HPDE6-E6E7 (cell line): Measurements from ENCODE around the gene RBM20.

ENCODE experiments used
- DNase-seq: peaks from one replicate; pipeline ENCODE4 v3.0.0; 2011; ENCODE audit warnings: missing footprints; ENCODE audit errors: extremely low spot score

The RBM20 gene

DNA sequence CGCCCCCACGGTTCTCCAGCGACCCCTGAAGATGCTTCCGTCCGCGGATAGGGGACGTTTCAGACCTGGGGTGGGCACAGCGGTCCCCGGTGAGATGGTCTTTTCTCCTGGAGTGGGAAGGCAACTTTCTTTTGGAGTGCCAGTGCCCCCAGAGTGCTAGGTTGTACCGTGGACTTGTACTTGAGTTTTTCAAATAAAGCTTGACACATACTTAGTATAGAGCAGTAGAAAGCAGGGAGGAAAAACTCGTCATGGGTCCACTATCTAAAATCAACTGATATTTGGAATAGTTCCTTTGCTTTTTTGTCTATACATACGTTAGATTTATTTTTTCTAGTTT is 28.4 kb downstream of the RBM20 start:
- DNase-seq: no peak

DNA sequence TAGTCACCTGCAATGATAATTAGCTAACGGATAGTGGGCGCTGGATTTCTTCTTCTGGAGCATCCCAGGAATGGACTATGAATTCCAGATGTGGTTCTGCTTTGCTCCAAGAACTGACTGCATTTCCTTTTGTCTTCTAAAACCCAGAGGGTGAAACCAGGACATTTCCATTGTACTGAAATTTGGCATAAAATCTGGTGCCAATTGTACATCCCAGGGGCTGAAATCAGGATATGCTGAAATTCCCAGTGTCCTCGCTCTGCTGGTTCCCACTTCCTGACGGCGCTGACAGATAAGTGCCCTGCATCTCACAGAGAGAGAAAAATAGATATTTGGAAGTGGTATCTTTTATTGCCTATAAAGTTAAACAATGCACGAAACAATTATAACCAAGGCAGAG is 31.9 kb downstream of the RBM20 start:
- no peak for DNase-seq

DNA sequence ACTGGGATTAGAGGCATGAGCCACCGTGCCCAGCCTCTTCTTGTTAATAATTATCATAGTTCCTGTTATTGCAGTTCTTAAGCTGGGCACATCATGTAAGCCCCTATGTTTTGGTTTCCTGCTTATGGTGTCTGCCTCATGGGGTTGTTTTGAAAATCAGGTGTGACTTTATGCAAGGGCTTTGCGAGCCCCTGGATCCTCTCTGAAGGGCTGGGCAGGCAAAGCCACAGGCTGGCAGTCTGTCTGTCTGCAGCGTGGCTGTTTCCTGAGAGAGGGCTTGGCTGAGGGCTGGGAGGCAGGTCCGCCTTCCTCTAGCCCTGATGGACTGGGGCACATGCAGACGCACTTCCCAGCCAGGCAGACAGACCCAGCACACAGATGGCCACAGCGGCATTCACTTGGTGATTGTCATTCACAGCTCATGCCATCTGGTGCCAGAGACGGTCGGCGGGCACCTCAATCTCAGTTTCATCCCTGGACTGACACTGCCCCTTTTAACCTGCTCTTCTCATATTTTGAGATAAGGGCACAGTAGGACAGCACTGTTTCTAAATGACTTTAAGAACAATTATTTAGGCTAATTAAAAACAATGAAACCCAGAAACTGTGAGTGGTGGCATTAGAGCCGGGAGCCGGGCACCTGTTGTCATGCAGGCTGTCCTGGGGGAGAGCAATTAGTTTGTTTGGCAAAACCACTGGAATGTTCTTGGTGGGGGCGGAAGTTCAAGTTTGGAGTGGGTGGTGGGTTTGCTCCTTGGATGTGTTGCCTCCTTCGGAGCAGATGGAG is 35.5 kb downstream of the RBM20 start:
- DNase-seq: no peak

DNA sequence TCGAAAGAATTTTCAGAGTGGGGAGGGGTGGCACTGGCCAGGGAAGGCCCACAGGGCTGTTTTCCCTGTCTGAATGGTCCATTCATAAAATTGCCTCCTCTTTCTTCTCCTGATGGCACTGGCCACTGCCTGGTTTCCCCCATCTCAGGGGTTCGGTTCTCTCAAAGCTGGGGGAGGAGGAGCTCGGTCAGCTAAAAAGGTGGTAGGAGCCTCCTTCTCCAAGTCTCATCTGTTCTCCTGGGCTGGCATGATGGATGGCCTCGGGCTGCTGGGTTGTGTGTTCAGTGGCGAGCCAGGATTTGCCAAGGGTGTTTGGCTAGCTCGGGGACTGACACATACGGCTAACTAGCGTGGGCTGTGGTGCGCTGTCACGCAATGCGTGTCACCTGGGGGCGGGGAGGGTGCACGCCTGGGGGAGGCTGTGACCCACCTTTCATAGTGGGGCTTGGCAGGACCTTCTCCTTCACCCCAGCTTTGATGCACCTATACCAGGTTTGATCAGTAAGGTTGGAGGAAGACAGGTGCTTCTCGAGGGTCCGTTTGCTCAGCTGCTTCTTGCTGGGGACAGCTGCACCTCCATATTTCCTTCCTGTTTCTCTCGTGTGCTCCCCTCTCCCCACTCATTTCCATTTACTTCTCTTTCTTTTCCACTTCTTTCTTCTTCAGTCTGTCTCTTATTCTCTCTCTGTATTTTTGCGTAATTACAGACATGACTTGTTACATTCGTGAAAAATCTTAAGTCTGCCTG is 36.3 kb downstream of the RBM20 start:
- DNase-seq: no peak

DNA sequence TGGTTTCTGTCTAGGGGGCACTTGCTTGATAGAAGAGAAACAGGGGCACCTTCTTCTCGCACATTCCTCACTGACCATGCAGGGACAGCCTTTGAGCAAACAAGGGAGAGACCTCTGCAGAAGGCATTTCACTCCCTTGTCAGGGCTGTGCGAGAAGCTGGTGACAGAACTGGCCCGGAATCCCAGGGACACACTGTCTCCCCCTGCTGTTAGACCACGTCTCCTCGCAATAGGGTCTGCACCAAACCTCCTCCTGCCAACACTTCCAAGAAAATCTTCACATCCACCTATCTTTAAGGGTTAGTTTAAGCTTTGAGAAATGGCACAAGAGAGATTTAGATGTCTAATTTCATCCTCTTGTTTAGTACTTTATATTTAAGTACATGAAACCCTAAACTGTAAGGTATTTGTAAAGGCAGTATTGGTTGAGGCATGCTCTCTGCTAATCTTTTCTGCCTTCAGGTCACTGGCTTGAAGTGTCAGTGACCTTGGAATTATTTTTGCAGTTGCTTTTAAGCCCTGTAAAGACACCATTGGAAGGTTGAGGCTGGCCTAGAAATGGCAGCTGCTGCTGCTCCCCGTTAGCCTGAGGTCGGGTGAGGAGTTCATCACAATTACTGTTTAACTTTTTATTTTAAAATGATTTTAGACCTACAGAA is 37.0 kb downstream of the RBM20 start:
- peak; percentile 11 for DNase-seq

DNA sequence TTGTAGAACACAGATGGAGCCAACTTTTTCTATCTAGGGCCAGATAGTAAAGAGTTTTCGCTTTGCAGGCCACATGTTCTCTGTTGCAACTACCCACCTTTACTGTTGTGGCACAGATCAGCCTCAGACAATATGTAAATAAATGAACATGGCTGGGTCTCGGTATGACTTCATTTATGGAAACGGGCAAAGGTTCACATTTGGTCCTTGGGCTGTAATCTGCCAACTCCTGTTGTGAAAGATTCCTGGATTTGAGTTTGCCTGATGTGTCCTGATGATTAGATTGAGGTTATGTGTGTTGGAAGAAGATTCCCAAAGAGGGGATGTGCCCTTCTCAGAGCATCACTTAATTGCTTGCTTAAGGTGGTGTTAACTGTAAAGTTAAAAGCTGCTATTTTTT is 38.2 kb downstream of the RBM20 start:
- no peak for DNase-seq

DNA sequence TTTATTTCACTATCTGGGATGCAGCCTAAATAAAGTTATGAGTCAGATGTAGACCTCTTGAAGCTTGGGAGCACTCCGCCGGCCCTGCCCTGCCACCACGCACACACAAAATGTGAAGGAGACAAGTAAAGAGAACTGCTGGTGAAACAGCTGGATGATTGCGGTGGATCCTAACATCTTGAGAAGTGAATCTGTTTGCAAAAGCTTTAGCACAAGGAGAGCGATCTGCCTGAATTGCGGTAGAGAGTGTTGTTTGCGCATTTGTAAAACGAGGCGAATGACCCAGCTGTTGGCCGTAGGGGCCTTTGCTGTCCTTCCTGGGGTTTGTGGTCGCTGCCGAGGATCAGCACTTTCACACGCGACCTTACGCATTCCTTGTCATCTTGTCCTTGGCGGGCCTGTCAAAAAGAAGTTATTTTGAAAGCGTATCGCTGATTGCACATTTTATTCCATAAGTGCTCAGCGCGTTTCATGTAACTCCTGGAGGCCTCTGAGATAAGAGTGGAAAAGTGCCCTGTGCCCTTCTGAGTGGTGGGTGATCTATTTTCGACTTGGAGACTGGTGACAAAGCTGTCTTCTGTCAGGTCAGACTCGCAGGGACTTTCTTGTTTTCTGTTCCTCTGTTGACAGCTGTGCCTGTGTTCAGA is 40.8 kb downstream of the RBM20 start:
- DNase-seq: no peak

DNA sequence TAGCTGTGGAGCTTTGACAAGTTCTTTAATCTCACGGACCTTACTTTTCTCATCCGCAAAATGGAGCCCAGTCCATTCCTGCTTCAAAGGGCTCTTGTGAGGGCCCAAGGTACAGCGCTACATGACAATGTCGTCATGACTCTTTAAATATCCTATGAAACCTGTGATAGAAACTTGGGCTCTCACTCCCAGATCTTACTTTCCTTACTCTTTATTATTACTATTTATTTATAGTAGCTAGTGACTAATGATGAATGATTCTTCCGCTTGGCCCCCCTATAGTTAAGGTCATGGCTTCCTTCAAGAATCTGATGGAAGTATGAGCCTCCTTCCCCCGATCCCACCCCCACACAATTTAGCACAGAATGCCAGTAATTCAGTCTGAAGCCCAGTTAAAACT is 41.9 kb downstream of the RBM20 start:
- no peak for DNase-seq

DNA sequence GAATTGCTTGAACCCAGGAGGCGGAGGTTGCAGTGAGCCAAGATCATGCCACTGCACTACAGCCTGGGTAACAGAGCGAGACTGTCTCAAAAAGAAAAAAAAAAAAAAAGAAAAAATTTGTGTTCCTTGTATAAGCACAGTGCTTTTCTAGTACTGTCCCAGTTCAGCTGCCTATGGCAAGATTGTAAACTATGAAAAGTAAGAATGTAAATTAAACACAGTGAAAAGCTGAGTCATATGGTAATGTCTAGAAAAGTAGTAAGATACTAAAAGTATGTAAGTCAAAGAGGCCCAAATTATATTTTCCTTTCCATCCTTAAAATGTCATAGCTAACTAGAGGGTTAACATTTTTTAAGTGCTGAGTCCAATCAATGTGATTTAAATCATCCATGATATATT is 42.8 kb downstream of the RBM20 start:
- no peak for DNase-seq

DNA sequence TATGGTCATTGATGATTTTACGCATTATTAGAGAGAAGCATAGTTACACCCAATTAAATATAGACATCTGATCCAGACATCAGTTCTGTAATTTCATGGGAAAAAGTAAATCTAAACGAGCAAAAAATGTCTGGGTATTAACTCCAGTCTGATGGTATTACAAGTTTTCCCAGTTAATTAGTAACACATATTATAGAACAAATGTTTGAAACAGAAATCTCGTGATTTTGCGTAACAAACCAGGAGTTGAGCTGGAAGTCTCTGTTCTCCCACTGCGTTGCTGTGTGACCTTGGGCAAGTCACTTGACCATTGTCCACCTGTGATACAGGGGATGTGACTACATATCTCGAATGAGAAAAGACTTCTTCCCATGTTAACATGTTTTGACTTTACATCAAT is 43.3 kb downstream of the RBM20 start:
- DNase-seq: no peak

DNA sequence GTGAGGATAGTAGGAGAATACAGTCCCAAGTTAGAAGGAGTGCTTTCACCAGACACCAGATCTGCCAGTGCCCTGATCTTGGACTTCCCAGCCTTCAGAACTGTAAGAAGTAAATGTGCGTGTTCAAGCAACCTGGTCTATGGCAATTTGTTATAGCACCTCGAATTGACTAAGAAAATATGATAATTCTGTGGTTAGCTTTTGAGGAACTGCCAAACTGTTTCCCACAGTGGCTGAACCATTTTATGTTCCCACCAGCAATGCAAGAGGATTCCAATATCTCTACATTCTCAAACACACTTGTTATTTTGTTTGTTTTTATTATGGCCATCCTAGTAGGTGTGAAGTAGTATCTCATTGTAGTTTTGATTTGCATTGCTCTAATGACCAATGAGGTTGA is 47.0 kb downstream of the RBM20 start:
- DNase-seq: no peak

DNA sequence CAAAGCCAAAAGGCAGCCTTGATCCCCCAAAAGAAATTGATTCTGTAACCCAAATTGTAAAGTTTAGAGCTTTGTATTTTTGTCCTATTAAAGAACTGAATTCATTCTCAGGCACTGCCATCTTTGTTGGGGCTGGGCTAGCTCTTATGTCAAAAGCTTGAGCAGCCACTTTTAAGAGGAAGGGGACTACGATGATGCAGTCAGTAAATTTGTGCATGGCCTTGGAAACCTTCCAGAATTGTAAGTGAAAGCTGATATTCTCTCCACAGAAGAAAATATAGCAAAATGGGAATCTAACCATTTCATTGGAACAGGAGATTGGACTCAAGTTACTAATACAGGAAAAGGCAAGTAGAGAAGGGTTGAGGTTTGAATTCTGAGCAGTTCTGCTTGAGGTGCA is 50.1 kb downstream of the RBM20 start:
- DNase-seq: no peak

DNA sequence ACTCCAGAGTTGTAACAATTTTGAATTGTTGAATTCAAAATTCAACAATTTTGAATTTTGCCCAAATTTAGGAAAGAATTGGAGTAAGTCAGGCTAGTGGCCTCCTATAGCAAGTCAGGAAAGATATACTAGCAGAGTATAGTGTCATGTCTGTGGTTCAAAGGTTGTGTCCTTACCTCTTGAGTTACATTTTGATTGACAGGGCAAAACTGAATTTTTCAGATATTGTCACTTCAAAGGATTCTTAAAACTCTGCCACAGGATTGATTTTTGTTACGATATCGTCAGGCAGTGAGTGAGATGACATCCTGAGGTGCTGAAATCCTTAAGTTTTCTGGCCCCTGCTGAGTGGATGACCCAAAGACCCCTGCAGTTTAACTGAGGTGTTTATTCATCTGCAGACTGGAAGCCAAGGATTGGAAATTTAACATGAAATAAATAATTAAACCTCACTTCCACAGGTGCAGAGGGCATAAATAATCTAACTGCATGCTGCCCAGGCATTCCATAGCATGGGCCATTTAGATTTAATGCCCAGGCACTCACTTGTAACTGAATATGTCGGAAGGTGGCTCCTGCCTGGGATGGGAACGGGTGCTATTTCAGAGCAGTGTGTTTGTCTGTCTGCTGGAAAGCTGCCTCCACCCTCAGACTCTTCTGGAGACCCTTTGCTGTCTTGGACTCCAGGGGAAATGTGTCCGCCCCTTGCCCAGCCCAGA is 50.8 kb downstream of the RBM20 start:
- DNase-seq: no peak

DNA sequence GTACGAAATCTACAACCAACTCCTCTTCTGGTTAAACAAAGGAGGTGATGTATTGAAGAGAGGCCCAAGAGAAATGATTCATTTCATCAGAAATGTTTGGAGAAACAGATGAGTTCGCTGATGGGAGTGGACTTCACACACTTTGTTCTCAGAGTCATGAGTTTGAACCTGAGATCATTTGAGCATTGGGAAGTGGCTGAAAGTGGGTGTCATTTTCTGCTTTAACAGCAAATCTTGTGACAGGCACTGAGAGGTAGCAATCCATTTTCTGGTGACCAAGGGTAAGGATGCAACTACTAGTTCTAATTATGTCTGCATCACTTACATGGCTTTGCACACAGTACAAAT is 51.4 kb downstream of the RBM20 start:
- DNase-seq: no peak

DNA sequence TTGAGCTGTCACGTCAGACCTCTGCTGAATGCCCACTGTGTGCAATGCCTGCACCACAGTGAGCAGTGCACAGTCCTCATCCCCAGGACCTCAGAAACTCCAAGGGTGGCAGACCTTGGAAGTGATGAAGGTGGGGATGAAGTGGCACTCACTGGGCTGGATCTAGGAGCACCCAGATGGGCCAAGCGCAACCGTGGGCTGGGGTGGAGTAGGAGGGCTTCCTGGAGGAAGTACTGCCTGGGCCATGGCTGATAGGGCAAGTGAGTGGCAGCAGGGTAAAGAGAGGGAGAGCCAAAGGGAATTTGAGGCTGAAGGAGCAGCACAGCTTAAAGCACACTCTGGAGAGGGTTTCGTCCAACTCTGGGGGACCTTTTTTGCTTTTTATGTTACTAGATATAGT is 52.3 kb downstream of the RBM20 start:
- no peak for DNase-seq

DNA sequence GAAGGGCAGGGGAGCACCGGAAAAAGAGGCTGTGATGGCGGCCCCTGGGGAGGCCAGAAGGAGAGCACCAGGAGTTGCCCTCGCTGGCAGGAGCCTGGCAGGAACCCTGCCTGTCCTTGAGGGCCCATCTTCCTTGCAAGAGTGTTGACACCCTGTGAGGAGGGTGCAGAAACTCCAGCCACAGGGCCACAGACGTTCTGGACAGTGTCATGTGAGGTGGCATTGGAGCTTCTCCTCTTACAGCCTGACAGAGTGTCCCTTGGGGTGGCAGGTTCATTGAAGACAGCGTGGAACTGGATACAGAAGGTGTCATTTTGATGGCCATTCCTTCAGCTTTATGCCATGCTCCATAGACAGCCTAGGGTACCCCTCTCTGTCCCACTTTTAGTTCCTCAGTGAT is 54.2 kb downstream of the RBM20 start:
- no peak for DNase-seq

DNA sequence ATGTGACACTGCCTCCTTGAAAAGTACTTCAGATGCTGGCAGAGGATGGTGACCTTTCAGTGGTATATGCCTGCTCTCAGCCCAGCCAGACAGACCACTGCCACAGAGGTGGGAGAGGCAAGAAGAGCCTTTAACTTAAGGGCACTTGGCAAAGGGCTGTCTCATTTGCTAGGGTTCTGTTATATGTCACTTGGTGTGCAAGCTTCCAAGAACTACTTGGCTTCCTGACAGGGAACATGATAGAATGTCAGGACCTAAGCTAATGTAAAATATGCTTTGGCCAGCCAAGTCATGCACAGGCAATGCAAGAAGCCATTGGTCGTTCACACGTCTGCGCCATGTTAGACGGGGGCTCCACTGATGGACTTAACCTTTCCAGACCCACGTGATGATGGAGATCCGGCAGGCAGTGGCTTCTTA is 54.7 kb downstream of the RBM20 start:
- DNase-seq: no peak

DNA sequence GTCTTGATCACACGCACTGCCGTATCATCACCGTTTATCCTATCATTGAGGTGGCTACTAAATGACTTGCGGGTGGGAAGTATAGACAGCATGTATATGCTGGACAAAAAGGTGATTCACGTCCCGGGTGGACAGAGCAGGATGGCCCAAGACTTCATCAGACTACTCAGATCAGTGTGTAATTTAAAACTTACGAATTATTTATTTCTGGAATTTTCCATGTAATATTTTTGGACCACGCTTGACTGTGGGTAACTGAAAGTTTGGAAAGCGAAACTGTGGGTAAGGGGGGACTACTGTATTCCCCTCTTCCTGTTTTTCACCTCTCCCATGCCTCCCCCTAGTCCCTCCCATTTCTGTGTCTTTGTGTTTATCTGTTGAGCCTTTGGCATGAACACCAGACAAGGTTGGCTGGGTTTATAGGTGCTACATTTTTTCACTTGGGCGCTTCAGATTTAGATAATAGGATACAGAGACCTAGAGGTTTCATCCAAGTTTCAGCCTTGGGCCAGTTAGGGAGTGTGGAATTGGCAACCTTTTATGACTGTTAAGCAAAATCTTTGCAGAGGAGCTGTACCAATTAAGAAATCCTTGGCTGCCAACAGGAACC is 55.8 kb downstream of the RBM20 start:
- DNase-seq: no peak

DNA sequence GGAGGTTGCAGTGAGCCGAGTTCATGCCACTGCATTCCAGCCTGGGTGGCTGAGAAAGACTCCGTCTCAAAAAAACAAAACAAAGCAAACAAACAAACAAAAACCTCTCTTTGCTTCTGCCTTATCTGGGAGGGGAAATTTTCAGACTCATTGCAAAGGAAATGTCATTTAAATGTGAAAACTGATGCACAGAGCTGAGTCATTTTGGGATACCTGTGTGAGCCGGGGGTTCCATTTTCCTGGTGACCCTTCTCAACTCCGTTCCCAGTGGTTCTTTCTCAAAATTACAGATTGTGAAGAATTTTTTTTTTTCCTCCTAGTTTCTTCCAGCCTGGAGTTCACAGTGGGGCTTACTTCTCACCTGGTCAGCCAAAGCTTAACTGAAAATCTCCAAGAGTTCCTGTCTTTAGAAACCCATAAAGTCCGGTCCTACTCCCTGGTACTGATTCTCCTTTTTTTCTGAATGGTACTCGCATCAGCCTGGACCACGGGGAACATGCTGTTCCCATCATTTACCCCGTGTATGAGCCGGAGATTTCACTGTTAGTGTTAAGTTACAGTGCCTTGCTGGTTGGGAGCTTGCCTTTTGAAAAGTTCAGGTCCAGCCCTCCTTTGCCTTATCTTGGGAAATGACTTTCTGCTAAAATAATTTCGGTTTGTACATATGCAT is 56.9 kb downstream of the RBM20 start:
- DNase-seq: no peak

DNA sequence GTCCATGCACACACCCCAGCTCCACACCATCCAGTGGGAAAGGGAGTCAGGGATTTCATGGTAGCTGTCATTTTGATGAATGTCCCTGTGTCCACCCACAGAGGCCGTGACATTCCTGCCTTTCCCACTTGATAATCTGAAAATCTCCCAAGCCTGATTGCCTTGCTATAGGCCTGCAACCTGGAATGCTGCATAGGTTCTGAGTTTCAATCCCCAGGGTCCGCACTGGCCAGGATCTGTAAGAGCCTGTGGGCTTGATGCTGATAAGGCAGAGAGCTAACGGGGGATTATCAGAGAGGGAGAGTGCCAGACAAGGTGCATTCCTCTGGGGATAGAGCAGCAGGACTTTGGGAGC is 57.5 kb downstream of the RBM20 start:
- DNase-seq: no peak

DNA sequence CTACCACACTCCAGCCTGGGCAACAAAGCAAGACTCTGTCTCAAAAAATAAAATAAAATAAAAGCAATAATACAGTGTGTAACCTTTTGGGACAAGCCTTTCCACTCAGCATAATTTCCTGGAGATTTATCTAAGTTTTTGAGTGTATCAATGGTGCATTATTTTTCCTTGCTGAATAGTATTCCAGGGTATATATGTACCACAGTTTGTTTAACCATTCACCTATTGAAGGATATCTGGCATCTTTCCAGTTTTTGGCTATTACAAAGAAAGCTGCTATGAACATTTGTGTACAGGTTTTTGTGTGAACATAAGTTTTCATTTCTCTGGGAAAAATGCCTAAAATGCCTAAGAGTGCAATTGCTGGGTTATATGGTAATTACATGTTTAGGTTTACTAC is 59.9 kb downstream of the RBM20 start:
- DNase-seq: no peak
